Skin of body (tissue), 2 donors: ENCODE data around the gene SLC6A17. TPM values are rescaled to one million over a fixed set of nuclear protein-coding genes. Genes with fewer than 3 reads are reported as not detected.

ENCODE experiments used
- DNase-seq: peaks from one replicate; lab custom pipeline; 2025; lab: John Stamatoyannopoulos, UW
- total RNA-seq: library from RNA; depleted of rRNA; stranded (reverse); fragments of >200 nt; gene quantifications from one replicate; pipeline ENCODE4 v1.2.3, GENCODE V29; 2014

Gene SLC6A17
- total RNA-seq, 1 donor from 2014 or later = 0.79 TPM

GRCh38 chr1:110173466-110174105 is 23.3 kb downstream of the SLC6A17 start:
- DNase-seq = no peak

GRCh38 chr1:110174961-110175360 is 24.7 kb downstream of the SLC6A17 start:
- no peak for DNase-seq

GRCh38 chr1:110176299-110176956 is 26.1 kb downstream of the SLC6A17 start:
- no peak for DNase-seq

- DNase-seq = no peak
Measured at GRCh38 chr1:110177775-110178174, 27.5 kb downstream of the SLC6A17 start.

GRCh38 chr1:110183642-110184167 is 33.4 kb downstream of the SLC6A17 start:
- no peak for DNase-seq

GRCh38 chr1:110184446-110184845 is 34.2 kb downstream of the SLC6A17 start:
- DNase-seq = no peak

- no peak for DNase-seq
Measured at GRCh38 chr1:110185181-110185580, 34.9 kb downstream of the SLC6A17 start.

- DNase-seq = no peak
Measured at GRCh38 chr1:110186558-110186957, 36.3 kb downstream of the SLC6A17 start.

- no peak for DNase-seq
Measured at GRCh38 chr1:110187139-110187890, 37.0 kb downstream of the SLC6A17 start.

GRCh38 chr1:110188035-110188618 is 37.8 kb downstream of the SLC6A17 start:
- no peak for DNase-seq

- no peak for DNase-seq
Measured at GRCh38 chr1:110189181-110189580, 38.9 kb downstream of the SLC6A17 start.

- DNase-seq = no peak
Measured at GRCh38 chr1:110190282-110190929, 40.1 kb downstream of the SLC6A17 start.

GRCh38 chr1:110192541-110192940 is 42.2 kb downstream of the SLC6A17 start:
- DNase-seq = no peak

- no peak for DNase-seq
Measured at GRCh38 chr1:110195196-110195595, 44.9 kb downstream of the SLC6A17 start.

- DNase-seq = no peak
Measured at GRCh38 chr1:110196917-110197765, 46.8 kb downstream of the SLC6A17 start.

- no peak for DNase-seq
Measured at GRCh38 chr1:110197905-110198629, 47.8 kb downstream of the SLC6A17 start.

- DNase-seq = no peak
Measured at GRCh38 chr1:110198746-110199145, 48.5 kb downstream of the SLC6A17 start.

- no peak for DNase-seq
Measured at GRCh38 chr1:110200190-110200589, 49.9 kb downstream of the SLC6A17 start.

GRCh38 chr1:110200666-110201065 is 50.4 kb downstream of the SLC6A17 start:
- no peak for DNase-seq
